Sciatic nerve (tissue), 2 donors: ENCODE data around the gene PPM1E. TPM values are rescaled to one million over a fixed set of nuclear protein-coding genes. Genes with fewer than 3 reads are reported as not detected.

Source experiments
- ATAC-seq: fragments of 200-7000 bp; cut with Tn5 transposase; one replicate; pipeline ENCODE4 v1.9.1; 2020; ENCODE audit warnings: mild to moderate bottlenecking, moderate library complexity
- DNase-seq: peaks from one replicate; pipeline ENCODE4 v3.0.0-alpha.2; 2020; ENCODE audit warnings: low spot score
- intact Hi-C: fragments of 100-400 bp; cut with DNase I; formaldehyde crosslinking; loops from one replicate; pipeline ENCODE4 v1.14.2; 2022
- total RNA-seq: library from RNA; stranded (reverse); fragmentation: NEBNext Ultra II Directional; extraction: Animal tissue kit (Norgen Biotek cat#: 25700); gene quantifications from one replicate; pipeline ENCODE4 v1.2.1, GENCODE V29; 2021
- donor health status: DM: no; HTN: no; CAD: no.
- donor health status: DM: no; HTN: no; CAD: no.

Gene PPM1E
- total RNA-seq, 1 donor from 2014 or later: 0.22 TPM

DNA sequence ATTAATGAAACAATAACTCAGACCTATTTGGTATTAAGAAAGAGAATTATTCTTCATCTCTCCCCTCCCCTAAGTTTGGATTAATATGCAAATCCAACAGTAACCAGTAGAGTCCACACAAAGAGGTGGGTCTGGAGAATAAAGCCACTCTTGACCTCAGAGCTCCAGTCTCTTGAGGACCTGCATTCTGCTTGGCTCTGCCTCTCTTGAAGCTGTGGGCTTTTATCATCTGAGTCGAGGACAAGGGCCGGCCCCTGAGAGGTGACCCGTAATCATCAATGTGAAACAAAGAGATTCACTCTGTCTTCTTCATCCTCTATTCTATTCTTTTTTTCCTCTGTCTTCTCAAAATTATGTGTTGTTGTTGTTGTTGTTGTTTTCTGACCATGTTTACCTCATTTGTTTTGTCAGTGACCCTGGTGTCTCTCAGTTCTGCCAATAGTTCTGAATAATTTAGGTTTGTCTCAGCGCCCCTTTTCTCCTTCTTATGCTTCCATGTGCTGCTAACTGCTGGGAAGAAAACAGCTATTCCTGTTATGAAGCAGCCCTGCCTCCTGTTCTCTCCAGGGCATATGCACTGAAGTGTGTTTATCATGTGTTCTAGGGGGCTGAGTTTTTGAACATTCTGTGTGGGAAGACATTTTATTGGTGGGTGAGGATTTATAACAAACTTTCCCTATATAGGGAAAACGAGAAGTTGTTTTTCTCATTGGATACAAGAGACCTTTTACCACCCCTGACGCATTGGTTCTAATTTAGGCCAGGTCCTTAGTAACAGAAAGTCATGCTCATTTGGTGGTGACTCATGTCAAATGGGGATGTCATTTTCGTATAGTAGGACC is 215.2 kb downstream of the PPM1E start:
- intact Hi-C loops: no loop called here
- DNase-seq (no peak), ATAC-seq (no peak)

- intact Hi-C loops: no loop called here
- ATAC-seq (no peak), DNase-seq (no peak)
Observed at GRCh38 chr17:58974354-58974753, 218.7 kb downstream of the PPM1E start.

- no peak for DNase-seq
- intact Hi-C loops: no loop called here
- no peak for ATAC-seq
Observed at GRCh38 chr17:58976541-58976940, 220.9 kb downstream of the PPM1E start.

DNA sequence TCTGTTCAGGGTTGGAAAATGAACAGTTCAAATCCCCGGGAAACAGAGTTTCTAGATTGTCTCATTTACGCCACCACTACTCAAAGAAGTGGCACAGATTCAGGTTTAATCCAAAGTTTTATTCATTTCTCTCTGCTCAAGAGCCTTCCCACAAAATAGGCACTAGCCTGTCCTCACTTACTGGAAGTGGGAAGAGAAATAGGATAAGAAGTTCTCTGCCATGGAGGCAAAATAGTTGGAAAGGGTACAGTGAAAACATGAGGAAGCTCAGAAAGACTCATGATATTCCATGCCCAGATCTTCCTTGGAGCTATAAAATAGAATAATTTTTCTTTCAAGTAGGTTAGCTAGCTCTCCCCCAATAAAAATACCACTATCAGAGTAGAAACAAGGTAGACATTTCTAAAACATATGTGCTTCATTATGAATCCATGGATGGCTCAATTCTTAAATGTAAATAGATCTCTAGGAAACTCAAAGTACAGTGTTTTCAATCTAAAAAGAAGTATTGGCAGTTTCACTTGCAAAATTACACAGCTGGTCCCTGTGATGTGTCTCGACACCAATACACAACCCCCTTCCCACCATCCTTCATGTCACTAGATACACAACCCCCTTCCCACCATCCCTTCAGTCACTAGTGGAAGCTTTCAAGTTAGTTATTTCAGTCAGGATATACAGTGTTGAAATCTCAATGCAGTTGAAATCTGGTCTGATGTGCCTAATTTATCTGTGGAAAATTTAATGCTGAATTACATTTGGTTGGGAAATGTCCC is 225.2 kb downstream of the PPM1E start:
- ATAC-seq (no peak), DNase-seq (no peak)
- intact Hi-C loops: no loop called here

DNA sequence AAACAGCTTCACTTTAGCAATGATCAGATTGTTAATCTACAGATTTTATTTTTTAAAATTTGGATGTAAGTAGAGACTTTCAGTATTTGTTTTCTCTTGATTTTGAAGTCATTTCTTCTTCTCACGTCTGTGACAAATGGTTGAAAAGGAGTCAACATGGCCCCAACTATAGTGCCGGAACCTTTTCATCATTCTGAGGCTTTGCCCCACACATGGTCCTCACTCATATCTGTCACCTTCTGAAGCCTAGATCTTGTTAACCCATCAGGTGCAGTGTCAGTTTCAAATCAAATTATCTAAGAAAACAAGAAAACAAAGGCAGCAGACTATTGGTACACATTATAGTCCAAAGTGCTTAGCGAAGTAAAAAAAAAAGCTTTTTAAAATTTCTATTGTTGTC is 227.0 kb downstream of the PPM1E start:
- no peak for ATAC-seq
- intact Hi-C loops: no loop called here

GRCh38 chr17:58985367-58985766 is 229.7 kb downstream of the PPM1E start:
- ATAC-seq: no peak
- intact Hi-C loops: no loop called here

More for the DNA sequence above, 227.0 kb downstream of the PPM1E start:
- no peak for DNase-seq

GRCh38 chr17:58985971-58986370 is 230.3 kb downstream of the PPM1E start:
- intact Hi-C loops: no loop called here
- ATAC-seq (no peak), DNase-seq (no peak)

More at GRCh38 chr17:58985367-58985766, 229.7 kb downstream of the PPM1E start:
- DNase-seq: no peak

- no peak for DNase-seq
- intact Hi-C loops: no loop called here
- no peak for ATAC-seq
Observed at GRCh38 chr17:58989629-58990028, 234.0 kb downstream of the PPM1E start.

DNA sequence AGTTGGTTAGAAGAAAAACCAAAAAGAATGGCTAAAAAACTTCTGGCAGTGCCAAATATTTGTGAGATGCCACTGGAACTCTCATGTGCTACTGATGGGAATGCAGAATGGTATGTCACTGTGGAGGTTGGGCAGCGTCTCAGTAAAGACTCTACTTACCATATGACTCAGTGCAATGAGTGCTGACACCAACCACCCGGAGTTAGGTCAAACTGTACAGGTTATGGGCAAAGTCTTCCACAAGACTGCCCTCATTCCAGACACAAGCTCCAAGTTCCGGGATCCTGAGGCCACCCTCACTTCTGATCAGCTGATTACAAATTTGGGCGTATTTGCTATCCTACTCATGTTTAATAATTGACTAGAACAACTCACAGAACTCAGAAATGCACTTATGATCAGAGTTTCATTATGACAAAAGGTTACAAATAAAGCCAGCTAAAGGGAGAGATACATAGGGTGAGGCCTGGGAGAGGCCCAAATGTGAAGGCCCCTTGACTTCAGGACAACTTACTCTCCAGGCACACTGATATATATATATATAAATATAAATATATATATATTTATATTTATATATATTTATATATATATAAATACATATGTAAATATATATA is 236.2 kb downstream of the PPM1E start:
- intact Hi-C loops: no loop called here
- DNase-seq (no peak), ATAC-seq (no peak)

GRCh38 chr17:58993311-58993710 is 237.7 kb downstream of the PPM1E start:
- DNase-seq (no peak), ATAC-seq (no peak)
- intact Hi-C loops: no loop called here

- no peak for ATAC-seq
- DNase-seq: no peak
- intact Hi-C loops: no loop called here
Observed at GRCh38 chr17:58995247-58995940, 239.7 kb downstream of the PPM1E start.

DNA sequence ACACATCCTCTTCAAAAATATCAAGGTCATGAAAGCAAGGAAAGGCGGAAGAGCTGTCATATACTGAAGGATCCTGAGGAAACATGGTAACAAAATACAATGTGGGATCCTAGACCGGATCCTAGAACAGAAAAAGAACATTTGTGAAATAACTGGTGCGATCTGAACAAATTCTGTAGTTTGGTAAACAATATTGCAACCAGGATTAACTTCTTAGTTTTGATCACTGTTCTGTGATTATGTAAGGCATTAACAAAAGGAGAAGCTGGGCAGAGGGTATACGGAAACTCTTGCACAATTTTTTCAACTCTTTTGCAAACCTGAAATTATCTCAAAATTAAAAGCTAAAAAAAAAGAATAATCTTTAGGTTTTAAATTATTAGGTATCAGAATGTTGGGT is 241.3 kb downstream of the PPM1E start:
- intact Hi-C loops: no loop called here
- ATAC-seq (no peak), DNase-seq (no peak)

- intact Hi-C loops: no loop called here
- ATAC-seq (no peak), DNase-seq (no peak)
Observed at GRCh38 chr17:58997756-58998553, 242.3 kb downstream of the PPM1E start.

DNA sequence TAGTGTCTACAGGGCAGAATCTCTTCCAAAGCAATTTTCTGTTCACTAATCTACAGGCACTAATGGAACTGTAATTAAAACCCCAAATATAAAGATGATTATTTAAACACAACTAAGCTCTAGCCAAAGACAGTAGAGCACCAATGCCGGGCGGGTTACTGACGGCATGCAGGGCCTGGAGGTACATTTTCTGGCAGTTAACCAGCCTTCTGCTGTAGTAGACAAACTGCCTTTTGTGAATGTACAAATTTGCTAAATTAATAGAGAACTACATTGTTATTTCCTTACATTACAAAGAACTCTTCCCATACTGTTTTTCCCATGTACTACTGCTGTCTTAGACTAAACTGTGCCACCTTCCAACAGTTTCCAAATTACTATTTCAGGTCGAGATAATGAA is 243.2 kb downstream of the PPM1E start:
- intact Hi-C loops: no loop called here
- DNase-seq (no peak), ATAC-seq (no peak)

GRCh38 chr17:58999500-58999899 is 243.8 kb downstream of the PPM1E start:
- intact Hi-C loops: no loop called here
- DNase-seq (no peak), ATAC-seq (no peak)

GRCh38 chr17:59000022-59000421 is 244.4 kb downstream of the PPM1E start:
- no peak for ATAC-seq
- no peak for DNase-seq
- intact Hi-C loops: loop anchor here (5.0 kb wide), 1 partner anchor 478 kb away; no protein-coding TSS in a partner anchor

GRCh38 chr17:59001158-59001814 is 245.6 kb downstream of the PPM1E start:
- DNase-seq (no peak), ATAC-seq (peak; percentile 67)
- intact Hi-C loops: loop anchor here (5.0 kb wide), 1 partner anchor 479 kb away; no protein-coding TSS in a partner anchor

GRCh38 chr17:59002126-59002525 is 246.5 kb downstream of the PPM1E start:
- intact Hi-C loops: loop anchor here (5.0 kb wide), 1 partner anchor 480 kb away; no protein-coding TSS in a partner anchor
- ATAC-seq (no peak), DNase-seq (no peak)
